ENCODE results near the gene RBMS2.

Gene RBMS2

GRCh38 chr12:56487448-56488040 lies 34.1 kb upstream of the RBMS2 start (continued):
- peak; percentile 7; the same call in 1 of the 2 replicates for TF ChIP-seq ZNF280D (tag by site-specific recombination; IDR thresholded peaks at IDR 0.05)
- TF ChIP-seq ZNF416 (tag by site-specific recombination; IDR thresholded peaks at IDR 0.05), result 0 out of 2 replicates have a peak, but pooled peaks have one; percentile 16
- no peak for TF ChIP-seq ZNF704 (tag by site-specific recombination; IDR thresholded peaks at IDR 0.05)
- TF ChIP-seq ZEB2 (tag by site-specific recombination; IDR thresholded peaks at IDR 0.05), result peak; percentile 53; the same call in 1 of the 2 replicates
- TF ChIP-seq ZBTB48 (tag by site-specific recombination; IDR thresholded peaks at IDR 0.05), result 0 out of 2 replicates have a peak, but pooled peaks have one; percentile 26
- no peak for TF ChIP-seq EGR2 (tag by site-specific recombination; IDR thresholded peaks at IDR 0.05; ENCODE audit: low read depth)
- TF ChIP-seq HIC1 (tag by site-specific recombination; IDR thresholded peaks at IDR 0.05), result peak; percentile 60; the same call in 1 of the 2 replicates
- TF ChIP-seq PBX3 (CRISPR knock-in tag; IDR thresholded peaks at IDR 0.05), result no peak
- peak; percentile 92 for TF ChIP-seq ZFP3 (tag by site-specific recombination; IDR thresholded peaks at IDR 0.05; ENCODE audit: low read depth)
- TF ChIP-seq ZNF521 (tag by site-specific recombination; IDR thresholded peaks at IDR 0.05), result no peak
- TF ChIP-seq ZNF510 (tag by site-specific recombination; IDR thresholded peaks at IDR 0.05; ENCODE audit: insufficient replicate concordance), result no peak
- peak; percentile 67; the same call in 1 of the 2 replicates for TF ChIP-seq ZNF2 (tag by site-specific recombination; IDR thresholded peaks at IDR 0.05)
- peak; percentile 86 for TF ChIP-seq ZNF223 (tag by site-specific recombination; IDR thresholded peaks at IDR 0.05)
- TF ChIP-seq CTCF (tag by site-specific recombination; IDR thresholded peaks at IDR 0.05), result 0 out of 2 replicates have a peak, but pooled peaks have one; percentile 8
- 0 out of 2 replicates have a peak, but pooled peaks have one; percentile 15 for TF ChIP-seq ZSCAN30 (tag by site-specific recombination; IDR thresholded peaks at IDR 0.05)
- TF ChIP-seq KLF8 (tag by site-specific recombination; IDR thresholded peaks at IDR 0.05), result peak; percentile 28; the same call in 1 of the 2 replicates
- TF ChIP-seq ZNF398 (tag by site-specific recombination; IDR thresholded peaks at IDR 0.05), result peak; percentile 25; the same call in 1 of the 2 replicates
- TF ChIP-seq ZXDB (tag by site-specific recombination; IDR thresholded peaks at IDR 0.05), result 0 out of 2 replicates have a peak, but pooled peaks have one; percentile 36
- TF ChIP-seq IKZF3 (tag by site-specific recombination; IDR thresholded peaks at IDR 0.05), result peak; percentile 33
- peak; percentile 93 for TF ChIP-seq REST (tag by site-specific recombination; IDR thresholded peaks at IDR 0.05)
- TF ChIP-seq ZNF777 (tag by site-specific recombination; IDR thresholded peaks at IDR 0.05; ENCODE audit: borderline replicate concordance), result peak; percentile 62
- peak; percentile 95 for TF ChIP-seq ZNF335 (tag by site-specific recombination; conservative IDR thresholded peaks at IDR 0.05)
- TF ChIP-seq ZBTB8A (tag by site-specific recombination; IDR thresholded peaks at IDR 0.05), result peak; percentile 65

Data from HEK293 (cell line).